Natural killer cell (primary cell): ENCODE results near the gene CTNS. TPM values are rescaled to one million over a fixed set of nuclear protein-coding genes. Genes with fewer than 3 reads are reported as not detected.

ENCODE experiments used
- ATAC-seq, 3 donors: fragments of 150-1000 bp in 2 of 3; fragments of 200-7000 bp in 1 of 3; cut with Tn5 transposase; 1 replicate in 1 of 3; 2 replicates in 2 of 3; pipeline ENCODE4 v1.10.0; 2021; ENCODE audit warnings: mild to moderate bottlenecking in 2 of 3, moderate library complexity in 2 of 3
- DNase-seq, 2 donors: peaks; one replicate each; pipeline versions ENCODE4 v3.0.0 to v3.0.0-alpha.2; 2013 to 2021; ENCODE audit warnings: mixed read lengths in 1 of 2
- H3K27ac ChIP-seq: one replicate; pipeline ENCODE4 v1.5.1; 2013; ENCODE audit warnings: mild to moderate bottlenecking, low read length
- H3K27me3 ChIP-seq: one replicate; pipeline ENCODE4 v1.6.1; 2013; ENCODE audit warnings: low read length; ENCODE audit not compliant: control insufficient read depth, insufficient read depth
- H3K36me3 ChIP-seq: one replicate; pipeline ENCODE4 v1.6.1; 2013; ENCODE audit warnings: low read length; ENCODE audit not compliant: control insufficient read depth, insufficient read depth
- H3K4me1 ChIP-seq: one replicate; pipeline ENCODE4 v1.6.1; 2013; ENCODE audit warnings: low read length; ENCODE audit not compliant: control insufficient read depth, insufficient read depth
- H3K4me3 ChIP-seq: one replicate; pipeline ENCODE4 v1.5.1; 2013; ENCODE audit warnings: low read length
- H3K9me3 ChIP-seq: one replicate; pipeline ENCODE4 v1.6.1; 2013; ENCODE audit warnings: low read length; ENCODE audit not compliant: control insufficient read depth, insufficient read depth
- H3K27ac Mint-ChIP-seq, 2 donors: one replicate each; pipeline ENCODE4 v1.8.0; 2022; ENCODE audit warnings: mild to moderate bottlenecking in 2 of 2, mixed read lengths in 2 of 2, moderate library complexity in 1 of 2
- H3K27me3 Mint-ChIP-seq, 2 donors: one replicate each; pipeline ENCODE4 v1.8.0; 2022; ENCODE audit warnings: low read depth in 2 of 2, mixed read lengths in 2 of 2
- H3K36me3 Mint-ChIP-seq: one replicate; pipeline ENCODE4 v1.8.0; 2022; ENCODE audit warnings: mixed read lengths
- H3K4me1 Mint-ChIP-seq, 2 donors: one replicate each; pipeline ENCODE4 v1.8.0; 2022; ENCODE audit warnings: mixed read lengths in 2 of 2
- H3K4me3 Mint-ChIP-seq: one replicate; pipeline ENCODE4 v1.8.0; 2022; ENCODE audit warnings: mild to moderate bottlenecking, moderate library complexity, mixed read lengths
- H3K9me3 Mint-ChIP-seq, 2 donors: one replicate each; pipeline ENCODE4 v1.8.0; 2022; ENCODE audit warnings: mixed read lengths in 2 of 2
- WGBS: methylation state at CpG from one replicate; pipeline ENCODE4 v1.1.7; 2013; ENCODE audit warnings: missing lambda C conversion rate; ENCODE audit not compliant: insufficient coverage; 5-methylcytosine and 5-hydroxymethylcytosine counted together
- intact Hi-C: fragments of 100-400 bp; cut with micrococcal nuclease; formaldehyde crosslinking; loops from one replicate; pipeline ENCODE4 v1.14.2; 2022
- total RNA-seq, 4 donors: library from RNA; stranded (reverse); fragments of 120-200 nt in 1 of 4; gene quantifications; one replicate each; pipeline versions ENCODE4 v1.2.3 to v1.2.4, GENCODE V29; 2013 to 2022
- TF ChIP-seq, protein P1 (sequence below): fragments of 200-600 bp; IDR thresholded peaks from one replicate; pipeline ENCODE4 v1.8.0; 2022; ENCODE audit warnings: antibody characterized with exemption

Gene CTNS
- total RNA-seq, 3 donors from 2014 or later (not counting 1 experiment from before 2014, with no cell fraction given) = 7.6 to 24.2 (median 9.6) TPM

DNA sequence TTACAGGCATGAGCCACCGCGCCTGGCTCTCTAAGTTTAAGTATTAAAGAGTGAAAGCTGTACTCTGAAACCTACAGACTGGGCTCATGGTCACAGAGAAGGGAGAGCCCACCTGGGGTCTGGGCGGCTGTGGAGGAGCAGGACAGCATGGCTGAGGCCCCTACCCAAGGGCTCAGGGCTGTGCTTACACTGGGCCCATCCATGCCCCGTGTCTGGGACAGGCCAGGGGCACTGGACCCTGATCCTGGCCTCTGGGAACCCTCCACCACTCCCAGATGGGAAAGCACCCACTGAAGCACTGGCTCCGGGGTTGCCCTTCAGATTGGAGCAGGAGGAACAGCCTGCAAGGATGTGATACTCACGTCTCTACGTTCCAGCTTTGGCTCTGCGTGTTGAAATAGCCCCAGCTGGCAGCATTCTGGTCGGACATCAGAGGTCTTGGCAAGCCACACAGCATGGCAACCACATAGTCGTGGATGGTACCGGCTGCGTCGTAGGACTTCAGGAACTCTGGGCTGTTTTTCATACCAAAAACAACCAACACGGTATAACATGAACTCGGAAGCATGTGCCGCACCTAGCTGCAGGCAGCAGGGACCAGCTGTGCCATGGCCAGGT lies 13.5 kb upstream of the CTNS start:
- Mint-ChIP-seq H3K27ac (no peak overlapping the region), H3K4me3 (no peak overlapping the region), H3K9me3 (no peaks in the 10 kb centered on the region), H3K4me1 (no peaks in the 10 kb centered on the region), H3K27me3 (no peaks in the 10 kb centered on the region), H3K36me3 (peaks cover 6% of the 10 kb centered on the region)
- DNase-seq = no peak
- Histone ChIP-seq H3K9me3 (no peaks in the 10 kb centered on the region), H3K27ac (no peak overlapping the region), H3K27me3 (no peaks in the 10 kb centered on the region), H3K4me3 (no peak overlapping the region), H3K36me3 (peaks cover 31% of the 10 kb centered on the region), H3K4me1 (no peaks in the 10 kb centered on the region)
- 97% methylated on average over 16 of the region's 16 CpGs for WGBS
- intact Hi-C loops = no loop called here
- TF ChIP-seq, protein P1, sequence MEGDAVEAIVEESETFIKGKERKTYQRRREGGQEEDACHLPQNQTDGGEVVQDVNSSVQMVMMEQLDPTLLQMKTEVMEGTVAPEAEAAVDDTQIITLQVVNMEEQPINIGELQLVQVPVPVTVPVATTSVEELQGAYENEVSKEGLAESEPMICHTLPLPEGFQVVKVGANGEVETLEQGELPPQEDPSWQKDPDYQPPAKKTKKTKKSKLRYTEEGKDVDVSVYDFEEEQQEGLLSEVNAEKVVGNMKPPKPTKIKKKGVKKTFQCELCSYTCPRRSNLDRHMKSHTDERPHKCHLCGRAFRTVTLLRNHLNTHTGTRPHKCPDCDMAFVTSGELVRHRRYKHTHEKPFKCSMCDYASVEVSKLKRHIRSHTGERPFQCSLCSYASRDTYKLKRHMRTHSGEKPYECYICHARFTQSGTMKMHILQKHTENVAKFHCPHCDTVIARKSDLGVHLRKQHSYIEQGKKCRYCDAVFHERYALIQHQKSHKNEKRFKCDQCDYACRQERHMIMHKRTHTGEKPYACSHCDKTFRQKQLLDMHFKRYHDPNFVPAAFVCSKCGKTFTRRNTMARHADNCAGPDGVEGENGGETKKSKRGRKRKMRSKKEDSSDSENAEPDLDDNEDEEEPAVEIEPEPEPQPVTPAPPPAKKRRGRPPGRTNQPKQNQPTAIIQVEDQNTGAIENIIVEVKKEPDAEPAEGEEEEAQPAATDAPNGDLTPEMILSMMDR = no peak
- ATAC-seq = no peak

DNA sequence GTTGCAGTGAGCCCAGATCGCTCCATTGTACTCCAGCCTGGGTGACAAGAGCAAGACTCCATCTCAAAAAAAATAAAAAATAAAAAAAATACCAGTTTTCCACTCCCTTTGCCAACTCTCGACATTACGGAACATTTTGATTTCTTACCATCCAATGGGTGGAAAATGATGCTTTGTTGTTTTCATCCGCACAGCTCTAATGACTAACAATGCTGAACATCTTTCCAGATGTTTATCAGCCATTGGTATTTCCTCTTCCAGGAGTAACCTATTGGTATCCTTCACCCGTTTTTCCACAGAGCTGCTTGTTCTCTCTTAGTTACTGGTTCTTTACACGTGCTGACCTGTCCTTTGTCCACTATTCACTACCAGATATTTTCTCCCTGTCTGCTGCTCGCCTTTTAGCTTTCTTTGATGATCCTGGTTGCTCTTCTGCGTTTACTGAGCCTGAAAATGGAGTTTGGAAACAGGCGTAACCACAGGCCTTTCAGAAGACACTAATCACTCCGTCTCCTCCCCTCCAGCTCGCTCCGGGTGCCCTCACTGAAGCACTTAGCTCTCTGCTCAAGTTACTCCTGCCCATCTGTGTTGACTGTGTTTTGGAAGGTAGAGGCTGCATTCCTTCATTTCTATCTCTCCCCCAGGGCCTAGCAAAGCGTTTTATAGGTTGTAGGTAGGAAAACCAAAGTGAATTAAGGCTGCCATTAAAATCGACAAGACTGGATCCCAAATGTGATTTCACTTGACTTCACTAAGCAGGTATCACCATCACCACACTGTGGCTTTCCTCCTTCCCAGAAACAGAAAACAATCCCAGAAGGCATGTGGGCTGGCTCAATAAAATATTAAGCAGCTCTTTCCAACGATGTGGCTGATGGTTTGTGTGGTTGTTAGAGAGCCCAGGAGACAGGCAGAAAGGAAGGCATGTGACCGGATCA lies 9.5 kb upstream of the CTNS start:
- no peak for ATAC-seq
- Mint-ChIP-seq H3K27me3 (no peaks in the 10 kb centered on the region), H3K4me3 (no peak overlapping the region), H3K9me3 (no peaks in the 10 kb centered on the region), H3K27ac (no peak overlapping the region), H3K36me3 (no peaks in the 10 kb centered on the region), H3K4me1 (peaks cover 0 to 6% of the 10 kb centered on the region in 2 donors)
- no peak overlapping the region for H3K4me3 ChIP-seq
- H3K27me3 ChIP-seq = no peaks in the 10 kb centered on the region
- TF ChIP-seq, protein P1 = no peak
- H3K36me3 ChIP-seq = peaks cover 29% of the 10 kb centered on the region
- WGBS = 91% methylated on average over 13 of the region's 16 CpGs
- H3K4me1 ChIP-seq = no peaks in the 10 kb centered on the region
- H3K27ac ChIP-seq = no peak overlapping the region
- no peak for DNase-seq
- intact Hi-C loops = no loop called here
- no peaks in the 10 kb centered on the region for H3K9me3 ChIP-seq

DNA sequence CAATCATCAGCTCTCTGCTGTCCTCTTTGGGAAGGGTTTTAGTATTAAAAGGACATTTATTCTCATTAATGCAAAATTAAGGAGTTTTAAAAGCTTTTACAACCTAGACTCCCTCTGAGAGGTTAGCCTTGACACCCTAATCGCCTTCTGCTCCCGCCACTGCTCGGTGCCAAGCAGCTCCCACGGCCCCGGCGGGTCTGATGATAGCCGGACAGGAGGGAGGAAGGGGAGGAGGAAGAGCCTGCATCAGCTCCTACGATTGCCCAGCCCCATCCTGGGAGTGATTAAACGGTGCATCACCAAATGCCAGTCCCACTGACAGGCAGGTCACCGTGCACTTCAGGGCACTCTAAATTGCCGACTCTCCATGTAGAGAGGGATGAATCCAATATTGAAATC lies 8.8 kb upstream of the CTNS start:
- no peak overlapping the region for H3K27ac Mint-ChIP-seq
- H3K36me3 ChIP-seq = peaks cover 26% of the 10 kb centered on the region
- no peak for ATAC-seq
- H3K9me3 Mint-ChIP-seq = no peaks in the 10 kb centered on the region
- no peaks in the 10 kb centered on the region for H3K27me3 ChIP-seq
- no peak for DNase-seq
- H3K4me3 Mint-ChIP-seq = no peak overlapping the region
- no peaks in the 10 kb centered on the region for H3K9me3 ChIP-seq
- no peak overlapping the region for H3K27ac ChIP-seq
- H3K4me1 Mint-ChIP-seq = peaks cover 0 to 10% of the 10 kb centered on the region in 2 donors
- no peak overlapping the region for H3K4me3 ChIP-seq
- H3K4me1 ChIP-seq = no peaks in the 10 kb centered on the region
- intact Hi-C loops = no loop called here
- TF ChIP-seq, protein P1 = no peak
- 97% methylated on average over 9 of the region's 11 CpGs for WGBS
- H3K36me3 Mint-ChIP-seq = no peaks in the 10 kb centered on the region
- no peaks in the 10 kb centered on the region for H3K27me3 Mint-ChIP-seq
